Measurements from ENCODE around the gene CSF3.

Gene CSF3

DNA sequence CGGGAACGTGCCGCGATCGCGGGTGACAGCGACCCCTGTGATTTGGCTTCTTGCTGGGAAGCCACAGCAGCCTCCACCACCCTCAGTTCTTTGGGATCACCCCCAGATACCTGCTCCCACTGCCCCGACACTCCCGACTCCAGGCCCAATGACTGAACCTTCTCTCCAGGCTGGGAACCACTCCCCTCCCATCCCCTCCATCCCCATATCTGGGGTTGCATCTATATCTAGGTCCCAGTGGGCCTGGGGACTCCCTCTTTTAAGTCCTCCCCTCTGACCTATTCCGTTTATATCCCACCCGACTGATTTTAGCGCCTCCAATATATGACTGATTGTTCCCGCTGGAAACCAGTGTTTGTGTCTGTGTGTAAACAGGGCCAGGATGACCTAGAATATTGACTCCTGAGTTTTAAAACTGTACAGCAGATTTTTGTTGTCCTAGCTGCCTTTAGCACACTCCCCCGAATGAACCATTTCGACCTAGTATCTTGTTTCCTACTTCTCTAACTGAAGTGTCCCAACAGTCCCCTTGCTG lies 34.0 kb upstream of the CSF3 start:
- no peak; the same call in 1 of the 2 replicates for TF ChIP-seq CTCF (IDR thresholded peaks at IDR 0.05; ENCODE audit: low read depth, low read length)
- DNase-seq (ENCODE audit: extremely low read depth, low read depth) = no peak

GRCh38 chr17:39981766-39982375 lies 33.4 kb upstream of the CSF3 start:
- no peak for TF ChIP-seq CTCF (IDR thresholded peaks at IDR 0.05; ENCODE audit: low read depth, low read length)
- no peak for DNase-seq (ENCODE audit: extremely low read depth, low read depth)

DNA sequence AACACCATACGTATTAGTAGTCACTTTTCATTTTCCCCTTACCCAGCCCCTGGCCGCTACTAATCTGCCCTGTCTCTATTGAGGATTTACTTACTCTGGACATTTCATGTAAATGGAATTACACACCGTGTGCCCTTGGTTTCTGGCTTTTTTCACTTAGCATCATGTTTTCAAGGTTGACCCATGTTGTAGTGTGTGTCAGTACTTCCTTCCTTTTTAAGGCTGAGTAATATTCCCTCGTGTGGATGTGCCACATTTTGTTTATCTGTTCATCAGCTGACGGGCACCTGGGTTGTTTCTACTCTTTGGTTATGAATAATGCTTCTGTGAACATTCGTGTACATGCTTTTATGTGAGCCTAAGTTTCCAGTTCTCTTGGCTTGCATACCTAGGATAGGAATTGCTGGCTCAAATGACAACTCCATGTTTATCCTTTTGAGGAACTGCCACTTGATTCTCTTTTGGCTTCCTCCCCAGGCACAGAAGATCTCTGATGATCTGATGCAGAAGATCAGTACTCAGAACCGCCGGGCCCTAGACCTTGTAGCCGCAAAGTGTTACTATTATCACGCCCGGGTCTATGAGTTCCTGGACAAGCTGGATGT lies 26.9 kb upstream of the CSF3 start:
- DNase-seq (ENCODE audit: extremely low read depth, low read depth) = no peak
- no peak for TF ChIP-seq CTCF (IDR thresholded peaks at IDR 0.05; ENCODE audit: low read depth, low read length)

- DNase-seq (ENCODE audit: extremely low read depth, low read depth) = no peak
- TF ChIP-seq CTCF (IDR thresholded peaks at IDR 0.05; ENCODE audit: low read depth, low read length) = no peak
Measured at GRCh38 chr17:39994448-39994847, 20.8 kb upstream of the CSF3 start.

GRCh38 chr17:39995438-39995837 lies 19.8 kb upstream of the CSF3 start:
- no peak for DNase-seq (ENCODE audit: extremely low read depth, low read depth)
- TF ChIP-seq CTCF (IDR thresholded peaks at IDR 0.05; ENCODE audit: low read depth, low read length) = no peak

DNA sequence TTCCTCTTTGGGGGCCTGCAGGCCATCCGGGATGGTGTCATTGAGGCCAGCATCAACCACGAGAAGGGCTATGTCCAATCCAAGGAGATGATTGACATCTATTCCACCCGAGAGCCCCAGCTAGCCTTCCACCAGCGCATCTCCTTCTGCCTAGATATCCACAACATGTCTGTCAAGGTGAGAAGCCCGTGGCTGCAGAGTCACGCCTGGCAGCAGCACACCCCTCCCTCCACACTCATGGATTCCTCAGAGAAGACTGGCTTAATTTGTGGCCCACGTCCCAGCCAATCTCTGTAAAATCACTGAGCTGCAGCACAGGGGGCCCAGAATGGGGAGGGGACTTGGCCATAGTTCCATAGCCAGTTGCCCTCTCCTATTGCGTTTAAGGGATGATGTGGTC lies 19.1 kb upstream of the CSF3 start:
- DNase-seq (ENCODE audit: extremely low read depth, low read depth) = no peak
- no peak for TF ChIP-seq CTCF (IDR thresholded peaks at IDR 0.05; ENCODE audit: low read depth, low read length)

DNA sequence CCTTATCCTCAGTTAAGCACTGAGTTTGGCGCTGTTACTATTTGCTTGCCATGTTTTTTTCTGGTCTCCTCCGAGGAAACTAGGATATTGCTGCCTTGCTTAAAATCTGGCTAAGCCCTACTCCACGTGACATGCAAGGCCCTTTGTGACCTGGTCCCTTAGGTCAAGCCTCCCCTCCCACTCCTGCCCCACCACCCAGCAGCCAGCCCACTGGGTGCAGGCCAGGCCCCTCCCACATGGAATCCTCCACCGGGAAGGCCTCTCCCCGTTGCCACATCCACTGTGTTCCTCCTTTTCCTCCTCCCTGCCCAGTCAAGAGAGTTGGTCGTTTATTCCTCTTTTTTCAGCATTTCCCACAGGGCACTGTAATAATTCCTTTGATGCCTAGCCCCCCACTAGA lies 18.4 kb upstream of the CSF3 start:
- DNase-seq (ENCODE audit: extremely low read depth, low read depth) = no peak
- no peak for TF ChIP-seq CTCF (IDR thresholded peaks at IDR 0.05; ENCODE audit: low read depth, low read length)

All from AG09319 (cell line).